Neural cell (in vitro differentiated cells): Measurements from ENCODE around the gene CHD1. TPM values are rescaled to one million over a fixed set of nuclear protein-coding genes. Genes with fewer than 3 reads are reported as not detected.
"Not testable (repeated sequence)": the region's sequence is repeated elsewhere in the genome, so short reads cannot be mapped to it uniquely, and the experiment has no call there.

Experiments
- H2AFZ ChIP-seq: fragments of 200-600, 300-800 bp; sonication (generic), shearing (Covaris generic); 2 replicates; pipeline ENCODE4 v1.6.0; 2014; ENCODE audit warnings: low read depth, mild to moderate bottlenecking, antibody characterized with exemption, low read length, moderate library complexity
- H3F3A ChIP-seq: fragments of 200-600 bp; shearing (Covaris generic); 2 replicates; pipeline ENCODE4 v1.6.1; 2016; ENCODE audit warnings: mild to moderate bottlenecking, moderate library complexity, mixed read lengths, antibody characterized with exemption, low read length; ENCODE audit not compliant: insufficient read depth, poor library complexity, severe bottlenecking
- H3K27ac ChIP-seq: fragments of 200-600, 300-800 bp; sonication (generic), shearing (Covaris generic); 2 replicates; pipeline ENCODE4 v1.5.1; 2014; ENCODE audit warnings: mild to moderate bottlenecking, low read length, moderate library complexity
- H3K27me3 ChIP-seq: fragments of 300-800, 200-600 bp; sonication (generic), shearing (Covaris generic); 2 replicates; pipeline ENCODE4 v1.6.0; 2014; ENCODE audit warnings: mild to moderate bottlenecking, low read depth, low read length, moderate library complexity; ENCODE audit not compliant: insufficient read depth
- H3K36me3 ChIP-seq: fragments of 300-800, 200-600 bp; sonication (generic), shearing (Covaris generic); 2 replicates; pipeline ENCODE4 v1.5.1; 2014; ENCODE audit warnings: mild to moderate bottlenecking, antibody characterized with exemption, low read length, moderate library complexity; ENCODE audit not compliant: insufficient read depth
- H3K4me2 ChIP-seq: fragments of 300-800, 200-600 bp; sonication (generic), shearing (Covaris generic); 2 replicates; pipeline ENCODE4 v1.6.0; 2014; ENCODE audit warnings: mild to moderate bottlenecking, low read length
- H3K4me3 ChIP-seq: fragments of 300-800, 200-600 bp; sonication (generic), shearing (Covaris generic); 2 replicates; pipeline ENCODE4 v1.5.1; 2014; ENCODE audit warnings: mild to moderate bottlenecking, low read length, moderate library complexity
- H3K79me2 ChIP-seq: fragments of 200-600 bp; shearing (Covaris generic); replicated peaks from 2 replicates; pipeline ENCODE4 v1.6.0; 2014; ENCODE audit warnings: mild to moderate bottlenecking, low read length, moderate library complexity; ENCODE audit not compliant: insufficient read depth
- H3K9ac ChIP-seq: fragments of 300-800, 200-600 bp; sonication (generic), shearing (Covaris generic); 2 replicates; pipeline ENCODE4 v1.6.1; 2016; ENCODE audit warnings: mild to moderate bottlenecking, low read length, mixed read lengths
- H3K9me2 ChIP-seq: fragments of 200-600 bp; shearing (Covaris generic); 2 replicates; pipeline ENCODE4 v1.6.1; 2016; ENCODE audit warnings: mild to moderate bottlenecking, low read length, mixed read lengths; ENCODE audit not compliant: insufficient read depth
- H3K9me3 ChIP-seq: fragments of 200-600, 300-800 bp; sonication (generic), shearing (Covaris generic); 2 replicates; pipeline ENCODE4 v1.6.1; 2016; ENCODE audit warnings: mild to moderate bottlenecking, mixed run types, low read length, moderate library complexity, mixed read lengths
- H4K20me1 ChIP-seq: fragments of 200-600 bp; shearing (Covaris generic); 2 replicates; pipeline ENCODE4 v1.6.1; 2016; ENCODE audit warnings: mild to moderate bottlenecking, mixed run types; ENCODE audit not compliant: insufficient read depth
- CTCF ChIP-seq: fragments of 450-650 bp; IDR thresholded peaks from 2 replicates; pipeline ENCODE4 v1.5.1; 2014; ENCODE audit warnings: antibody characterized with exemption, mild to moderate bottlenecking, moderate library complexity; ENCODE audit not compliant: poor library complexity, severe bottlenecking
- EP300 ChIP-seq: fragments of 450-650 bp; conservative IDR thresholded peaks from 2 replicates; pipeline ENCODE4 v1.6.1; 2014; ENCODE audit warnings: antibody characterized with exemption, mild to moderate bottlenecking, moderate library complexity; ENCODE audit not compliant: poor library complexity, severe bottlenecking
- POLR2AphosphoS5 ChIP-seq: IDR thresholded peaks from 2 replicates; pipeline ENCODE4 v1.6.1; 2012
- RAD21 ChIP-seq: fragments of 450-650 bp; conservative IDR thresholded peaks from 2 replicates; pipeline ENCODE4 v1.6.1; 2014; ENCODE audit warnings: antibody characterized with exemption, mild to moderate bottlenecking, moderate library complexity
- REST ChIP-seq: IDR thresholded peaks from 2 replicates; pipeline ENCODE4 v1.6.1; 2012; ENCODE audit warnings: borderline replicate concordance
- TAF1 ChIP-seq: IDR thresholded peaks from 2 replicates; pipeline ENCODE4 v1.6.1; 2012; ENCODE audit warnings: low read depth
- polyA plus RNA-seq: library from polyadenylated mRNA; depleted of rRNA; stranded (reverse); fragments of >200 nt; gene quantifications from 2 replicates; pipeline ENCODE4 v1.2.3, GENCODE V29; 2014

CHD1 gene
- polyA plus RNA-seq, 1 donor from 2014 or later = 64.5 TPM

- H3K36me3 ChIP-seq = no peaks in the 10 kb centered on the region
- H4K20me1 ChIP-seq = no peaks in the 10 kb centered on the region
- no peaks in the 10 kb centered on the region for H3K79me2 ChIP-seq
- no peaks in the 10 kb centered on the region for H3K27me3 ChIP-seq
- no peak for TF ChIP-seq EP300
- TF ChIP-seq RAD21 = no peak
- TF ChIP-seq CTCF = no peak
- no peak for TF ChIP-seq TAF1
- no peak for TF ChIP-seq REST
- no peak for TF ChIP-seq POLR2AphosphoS5
- no peak overlapping the region for H2AFZ ChIP-seq
- H3K9me3 ChIP-seq = no peaks in the 10 kb centered on the region
- H3K4me3 ChIP-seq = no peak overlapping the region
- H3K9me2 ChIP-seq = no peaks in the 10 kb centered on the region
- H3K9ac ChIP-seq = no peak overlapping the region
- no peaks in the 10 kb centered on the region for H3F3A ChIP-seq
- H3K4me2 ChIP-seq = no peak overlapping the region
- no peak overlapping the region for H3K27ac ChIP-seq
Observed at GRCh38 chr5:98957307-98957706, 28.5 kb upstream of the CHD1 start.

GRCh38 chr5:98955888-98956287, 27.1 kb upstream of the CHD1 start:
- not testable (repeated sequence) for H2AFZ ChIP-seq, H3K27ac ChIP-seq, H3K36me3 ChIP-seq, H3K9me2 ChIP-seq, H3K27me3 ChIP-seq, H4K20me1 ChIP-seq, H3K4me3 ChIP-seq, H3K9me3 ChIP-seq, H3K4me2 ChIP-seq, H3F3A ChIP-seq, H3K9ac ChIP-seq, H3K79me2 ChIP-seq

GRCh38 chr5:98955471-98955870, 26.7 kb upstream of the CHD1 start:
- H4K20me1 ChIP-seq, H3F3A ChIP-seq, H3K9me3 ChIP-seq, H3K27me3 ChIP-seq, H3K4me2 ChIP-seq, H3K9ac ChIP-seq, H3K36me3 ChIP-seq, H3K9me2 ChIP-seq, H3K79me2 ChIP-seq, H3K4me3 ChIP-seq, H2AFZ ChIP-seq, H3K27ac ChIP-seq: not testable (repeated sequence)
